ENCODE data around the gene SRL. TPM values are rescaled to one million over a fixed set of nuclear protein-coding genes. Genes with fewer than 3 reads are reported as not detected.

Gene SRL
- total and polyA plus RNA-seq, 2 of the 4 experiments (the other 2 are of a cell fraction), result under 0.01 to 0.14 TPM

GRCh38 chr16:4265676-4266075, 23.8 kb upstream of the SRL start:
- H2AFZ ChIP-seq (replicated peaks; ENCODE audit: low read length, poor library complexity), result no peak overlapping the region
- H3K23ac ChIP-seq (ENCODE audit: low read depth, low read length), result no peak overlapping the region
- no peak overlapping the region for H2BK120ac ChIP-seq (ENCODE audit: low read depth, low read length)
- no peak overlapping the region for H3K18ac ChIP-seq (ENCODE audit: low read depth, low read length)
- in situ Hi-C loops (cut with MboI; ENCODE audit: low sequenced_read_pairs) (no loop called here), intact Hi-C loops (cut with micrococcal nuclease) (no loop called here), dilution Hi-C loops (cut with HindIII; ENCODE audit: low sequenced_read_pairs, unreplicated experiment) (no loop called here)
- peaks cover 12% of the 10 kb centered on the region for H3K9me1 ChIP-seq (ENCODE audit: insufficient read depth, low read length)
- H3K27me3 ChIP-seq (ENCODE audit: control insufficient read depth, insufficient read depth, low read length), result no peaks in the 10 kb centered on the region
- no peaks in the 10 kb centered on the region for H3K9me3 ChIP-seq (ENCODE audit: control insufficient read depth, insufficient read depth, low read length)
- DNase-seq (no peak), ATAC-seq (ENCODE audit: low read depth) (no peak)
- H3K79me1 ChIP-seq (ENCODE audit: low read depth in 1 of 2, low read length in 2 of 2), result peaks cover 31 to 71% of the 10 kb centered on the region in 2 experiments
- no peak overlapping the region for H3K56ac ChIP-seq (ENCODE audit: extremely low read depth, insufficient read depth, low read length)
- no TSS peak for BruUV-seq (replicated peaks)
- H3K4ac ChIP-seq (ENCODE audit: low read depth, low read length), result no peak overlapping the region
- peaks cover 13% of the 10 kb centered on the region for H3K4me1 ChIP-seq (ENCODE audit: control insufficient read depth, insufficient read depth, low read length)
- no peak overlapping the region for H4K5ac ChIP-seq (ENCODE audit: low read depth, low read length)
- no peak overlapping the region for H3K14ac ChIP-seq (replicated peaks; ENCODE audit: low read depth, low read length)
- H4K91ac ChIP-seq (ENCODE audit: insufficient read depth, low read depth, low read length), result no peak overlapping the region
- H3K4me3 ChIP-seq (ENCODE audit: insufficient read depth, low read depth, low read length), result no peak overlapping the region
- no peak overlapping the region for H2AK9ac ChIP-seq (replicated peaks; ENCODE audit: low read depth, low read length, poor library complexity)
- no peak for TF ChIP-seq CHD1 (IDR thresholded peaks at IDR 0.05; ENCODE audit: low read depth, low read length)
- TF ChIP-seq RFX5 (IDR thresholded peaks at IDR 0.05; ENCODE audit: low read depth, low read length), result no peak
- no peak for TF ChIP-seq MAFK (IDR thresholded peaks at IDR 0.05; ENCODE audit: low read depth, low read length)
- no peak for TF ChIP-seq MXI1 (IDR thresholded peaks at IDR 0.05; ENCODE audit: borderline replicate concordance, low read depth, low read length)
- TF ChIP-seq RAD21 (IDR thresholded peaks at IDR 0.05; ENCODE audit: low read length), result no peak
- TF ChIP-seq MAZ (IDR thresholded peaks at IDR 0.05; ENCODE audit: borderline replicate concordance, low read depth, low read length), result no peak
- TF ChIP-seq CTCF (conservative IDR thresholded peaks at IDR 0.05; ENCODE audit: low read depth, low read length), result no peak
- TF ChIP-seq FOS (IDR thresholded peaks at IDR 0.05; ENCODE audit: low read depth, low read length), result no peak
- TF ChIP-seq CEBPB (IDR thresholded peaks at IDR 0.05; ENCODE audit: low read depth, low read length), result no peak
- no peak for TF ChIP-seq BHLHE40 (IDR thresholded peaks at IDR 0.05; ENCODE audit: low read depth, low read length)
- no peak for TF ChIP-seq RCOR1 (IDR thresholded peaks at IDR 0.05; ENCODE audit: insufficient replicate concordance, low read length)
- TF ChIP-seq SMC3 (IDR thresholded peaks at IDR 0.05; ENCODE audit: low read depth, low read length), result no peak
- TF ChIP-seq NFE2L2 (IDR thresholded peaks at IDR 0.05; ENCODE audit: low read depth, low read length), result no peak
- TF ChIP-seq POLR2A (IDR thresholded peaks at IDR 0.05; ENCODE audit: low read depth, low read length), result no peak
- TF ChIP-seq ELK1 (IDR thresholded peaks at IDR 0.05; ENCODE audit: borderline replicate concordance, low read depth, low read length), result no peak
- no peak for TF ChIP-seq USF2 (IDR thresholded peaks at IDR 0.05; ENCODE audit: low read depth, low read length)
- H3K27ac ChIP-seq (ENCODE audit: insufficient read depth, low read length), result no peak overlapping the region
- H2BK20ac ChIP-seq (ENCODE audit: low read depth, low read length), result no peak overlapping the region
- H2AK5ac ChIP-seq (ENCODE audit: low read depth, low read length), result no peak overlapping the region
- ChIA-PET CTCF (no interaction called here), POLR2A (ENCODE audit: unreplicated experiment) (no interaction called here)
- H4K20me1 ChIP-seq (ENCODE audit: insufficient read depth, low read length), result peaks cover 3% of the 10 kb centered on the region
- H3K36me3 ChIP-seq (ENCODE audit: control insufficient read depth, insufficient read depth, low read length), result peaks cover 8% of the 10 kb centered on the region; the same call in 1 of the 2 replicates
- H3K4me2 ChIP-seq (ENCODE audit: low read depth, low read length), result no peak overlapping the region
- WGBS, 2 experiments (ENCODE audit: extremely low coverage in 2 of 2, insufficient read length in 1 of 2), result 94% methylated on average over 3 of the region's 7 CpGs; no CpG with 5 or more reads in 1 of the 2 experiments
- no peak overlapping the region for H4K8ac ChIP-seq (ENCODE audit: low read depth in 2 of 2, low read length in 2 of 2)
- H2BK15ac ChIP-seq (ENCODE audit: low read depth, low read length), result no peak overlapping the region
- H2BK5ac ChIP-seq (ENCODE audit: low read depth, low read length, poor library complexity, severe bottlenecking), result no peak overlapping the region
- H3K9ac ChIP-seq (ENCODE audit: low read depth, low read length), result no peak overlapping the region
